Lower leg skin (tissue), 4 donors: ENCODE data around the gene OR2V2. TPM values are rescaled to one million over a fixed set of nuclear protein-coding genes. Genes with fewer than 3 reads are reported as not detected.
A peak's percentile ranks its signal among the peaks of the same experiment; 100 is the strongest.

Experiments used
- DNase-seq, 2 donors: peaks; one replicate each; pipeline ENCODE4 v3.0.0-alpha.2; 2019; ENCODE audit warnings: low spot score in 2 of 2
- H3K4me3 ChIP-seq: fragments of 200-600 bp; sonication (generic); 2 replicates; pipeline ENCODE4 v1.5.1; 2017; ENCODE audit warnings: mild to moderate bottlenecking, low read depth; ENCODE audit not compliant: poor library complexity, severe bottlenecking
- POLR2A ChIP-seq, 2 donors: fragments of 450-650 bp; IDR thresholded peaks; one replicate each; pipeline ENCODE4 v1.6.1; 2016 to 2017; ENCODE audit warnings: antibody characterized with exemption in 2 of 2, mild to moderate bottlenecking in 1 of 2, moderate library complexity in 1 of 2
- WGBS, 2 donors: methylation state at CpG; one replicate each; pipeline ENCODE4 v1.1.5; 2018; 5-methylcytosine and 5-hydroxymethylcytosine counted together
- intact Hi-C: fragments of 100-400 bp; cut with DNase I; formaldehyde crosslinking; loops from one replicate; pipeline ENCODE4 v1.15.0; 2023; ENCODE audit warnings: low total_unique reads
- total RNA-seq, 4 donors: library from RNA; depleted of rRNA; stranded (reverse); fragments of >200 nt; gene quantifications; one replicate each; pipeline ENCODE4 v1.1.0, GENCODE V29; 2016
- TF ChIP-seq, protein P1 (sequence below), 3 donors: fragments of 450-650 bp; IDR thresholded peaks; one replicate each; pipeline ENCODE4 v1.5.1; 2016; ENCODE audit warnings: antibody characterized with exemption in 3 of 3, mild to moderate bottlenecking in 3 of 3, moderate library complexity in 2 of 3

Gene OR2V2
- total RNA-seq, 4 donors from 2014 or later = not detected

DNA sequence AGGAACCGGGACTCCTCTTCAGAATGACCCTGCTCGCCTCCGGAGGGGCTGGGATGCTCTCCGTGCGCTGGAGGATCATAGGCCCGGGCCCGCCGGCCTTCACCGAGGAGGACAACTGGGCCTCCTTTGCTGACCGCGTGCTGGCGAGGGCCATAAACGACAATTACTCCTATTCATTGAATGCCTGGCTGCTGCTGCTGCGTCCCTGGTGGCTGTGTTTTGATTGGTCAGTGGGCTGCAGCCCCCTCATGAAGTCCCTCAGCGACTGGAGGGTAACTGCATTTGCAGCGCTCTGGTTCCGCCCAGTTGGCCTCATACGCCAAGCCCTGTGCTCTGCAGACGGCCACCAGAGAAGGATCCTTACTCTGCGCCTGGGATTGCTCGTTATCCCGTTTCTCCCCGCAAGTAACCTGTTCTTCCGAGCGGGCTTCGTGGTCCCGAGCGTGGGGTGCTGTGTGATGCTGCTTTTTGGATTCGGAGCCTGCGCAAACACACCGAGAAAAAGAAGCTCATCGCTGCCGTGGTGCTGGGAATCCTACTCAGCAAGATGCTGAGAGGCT is 33.0 kb upstream of the OR2V2 start:
- H3K4me3 ChIP-seq = no peak overlapping the region
- intact Hi-C loops = no loop called here
- DNase-seq = peak in 1 of 2 donors; percentile 61
- 38 to 39% methylated on average over 28 to 33 of the region's 33 CpGs for WGBS, 2 donors
- TF ChIP-seq POLR2A (IDR thresholded peaks at IDR 0.05) = no peak

DNA sequence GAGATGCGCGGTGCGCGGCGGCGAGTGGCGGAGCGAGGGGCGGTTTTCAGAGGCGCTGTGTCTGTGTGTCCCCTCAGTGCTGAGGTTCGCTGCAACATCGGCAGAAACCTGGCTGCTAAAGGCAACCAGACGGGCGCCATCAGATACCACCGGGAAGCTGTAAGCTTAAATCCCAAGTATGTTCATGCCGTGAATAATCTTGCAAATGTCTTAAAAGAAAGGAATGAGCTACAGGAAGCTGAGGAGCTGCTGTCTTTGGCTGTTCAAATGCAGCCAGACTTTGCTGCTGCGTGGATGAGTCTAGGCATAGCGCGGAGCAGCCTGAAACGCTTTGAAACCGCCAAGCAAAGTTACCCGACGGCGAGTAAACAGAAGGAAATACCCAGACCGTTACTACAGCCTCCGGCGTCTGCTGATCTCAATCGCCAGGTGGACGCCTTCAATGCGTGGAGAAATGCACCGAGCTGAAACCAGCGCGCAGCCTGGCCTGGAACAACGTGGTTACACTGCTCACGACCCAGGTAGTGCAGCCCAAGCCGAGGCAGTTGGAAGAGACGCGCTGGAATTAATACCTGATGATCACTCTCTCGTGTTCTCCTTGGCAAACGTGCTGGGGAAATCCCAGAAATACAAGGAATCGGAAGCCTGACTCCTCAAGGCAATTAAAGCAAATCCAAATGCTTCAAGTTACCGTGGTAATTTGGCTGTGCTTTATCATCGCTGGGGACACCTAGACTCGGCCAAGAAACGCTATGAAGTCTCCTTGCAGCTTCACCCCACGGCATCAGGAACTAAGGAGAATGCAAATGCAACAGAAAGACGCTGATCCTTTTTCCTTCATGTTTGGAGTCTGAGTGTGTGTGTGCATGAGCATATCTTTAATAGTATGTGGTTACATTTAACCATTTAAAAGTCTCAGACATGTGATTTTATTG is 32.3 kb upstream of the OR2V2 start:
- DNase-seq = peak in 1 of 2 donors; percentile 84
- H3K4me3 ChIP-seq = no peak overlapping the region
- TF ChIP-seq, protein P1, sequence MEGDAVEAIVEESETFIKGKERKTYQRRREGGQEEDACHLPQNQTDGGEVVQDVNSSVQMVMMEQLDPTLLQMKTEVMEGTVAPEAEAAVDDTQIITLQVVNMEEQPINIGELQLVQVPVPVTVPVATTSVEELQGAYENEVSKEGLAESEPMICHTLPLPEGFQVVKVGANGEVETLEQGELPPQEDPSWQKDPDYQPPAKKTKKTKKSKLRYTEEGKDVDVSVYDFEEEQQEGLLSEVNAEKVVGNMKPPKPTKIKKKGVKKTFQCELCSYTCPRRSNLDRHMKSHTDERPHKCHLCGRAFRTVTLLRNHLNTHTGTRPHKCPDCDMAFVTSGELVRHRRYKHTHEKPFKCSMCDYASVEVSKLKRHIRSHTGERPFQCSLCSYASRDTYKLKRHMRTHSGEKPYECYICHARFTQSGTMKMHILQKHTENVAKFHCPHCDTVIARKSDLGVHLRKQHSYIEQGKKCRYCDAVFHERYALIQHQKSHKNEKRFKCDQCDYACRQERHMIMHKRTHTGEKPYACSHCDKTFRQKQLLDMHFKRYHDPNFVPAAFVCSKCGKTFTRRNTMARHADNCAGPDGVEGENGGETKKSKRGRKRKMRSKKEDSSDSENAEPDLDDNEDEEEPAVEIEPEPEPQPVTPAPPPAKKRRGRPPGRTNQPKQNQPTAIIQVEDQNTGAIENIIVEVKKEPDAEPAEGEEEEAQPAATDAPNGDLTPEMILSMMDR (IDR thresholded peaks at IDR 0.05) = no peak
- no peak for TF ChIP-seq POLR2A (IDR thresholded peaks at IDR 0.05)
- intact Hi-C loops = no loop called here
- 3 to 5% methylated on average over 47 of the region's 47 CpGs for WGBS, 2 donors

DNA sequence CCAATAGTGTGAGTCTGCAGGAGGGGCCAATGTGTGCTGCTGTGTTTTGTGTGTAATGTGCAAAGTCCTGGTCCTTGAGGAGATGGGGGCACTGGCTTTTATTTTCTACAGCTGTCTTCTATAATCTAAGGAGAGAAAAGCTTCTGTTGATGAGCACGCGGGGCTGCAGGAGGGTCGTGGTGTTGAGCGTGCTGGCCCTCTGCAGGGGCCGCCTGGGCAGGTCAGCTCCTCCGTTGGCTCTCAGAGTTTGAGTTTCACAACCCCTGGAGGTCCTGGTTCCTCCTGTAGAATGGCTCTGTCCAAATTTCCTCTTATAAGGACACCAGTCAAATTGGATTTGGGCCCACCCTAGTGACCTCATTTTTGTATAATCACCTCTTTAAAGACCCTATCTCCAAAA is 29.0 kb upstream of the OR2V2 start:
- TF ChIP-seq POLR2A (IDR thresholded peaks at IDR 0.05) = no peak
- TF ChIP-seq, protein P1 (IDR thresholded peaks at IDR 0.05) = no peak
- peak in 1 of 2 donors; percentile 39 for DNase-seq
- H3K4me3 ChIP-seq = no peak overlapping the region
- 80 to 87% methylated on average over 6 of the region's 6 CpGs for WGBS, 2 donors
- intact Hi-C loops = no loop called here

DNA sequence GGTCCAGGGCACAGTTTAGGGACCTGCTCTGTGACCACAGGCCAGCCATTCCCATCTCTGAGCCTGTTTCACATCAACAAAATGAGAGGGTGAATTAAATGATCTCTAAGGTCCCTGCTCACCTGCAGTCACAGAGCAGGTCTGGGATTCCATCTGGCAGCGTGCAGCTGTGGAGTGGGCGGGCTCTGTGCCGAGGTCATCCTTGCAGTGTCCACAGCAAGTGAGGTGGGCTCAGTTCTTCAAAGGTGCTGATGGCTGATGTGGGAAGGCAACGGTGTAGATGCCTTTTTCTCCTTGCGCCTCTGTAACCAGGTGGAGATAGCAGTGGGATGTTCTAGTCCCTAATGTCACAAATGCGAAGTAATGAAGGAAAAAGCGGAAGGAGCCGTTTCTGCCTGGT is 28.3 kb upstream of the OR2V2 start:
- 84 to 86% methylated on average over 8 of the region's 8 CpGs for WGBS, 2 donors
- intact Hi-C loops = no loop called here
- peak in 1 of 2 donors; percentile 60 for DNase-seq
- TF ChIP-seq POLR2A (IDR thresholded peaks at IDR 0.05) = no peak
- TF ChIP-seq, protein P1 (IDR thresholded peaks at IDR 0.05) = no peak
- H3K4me3 ChIP-seq = no peak overlapping the region

DNA sequence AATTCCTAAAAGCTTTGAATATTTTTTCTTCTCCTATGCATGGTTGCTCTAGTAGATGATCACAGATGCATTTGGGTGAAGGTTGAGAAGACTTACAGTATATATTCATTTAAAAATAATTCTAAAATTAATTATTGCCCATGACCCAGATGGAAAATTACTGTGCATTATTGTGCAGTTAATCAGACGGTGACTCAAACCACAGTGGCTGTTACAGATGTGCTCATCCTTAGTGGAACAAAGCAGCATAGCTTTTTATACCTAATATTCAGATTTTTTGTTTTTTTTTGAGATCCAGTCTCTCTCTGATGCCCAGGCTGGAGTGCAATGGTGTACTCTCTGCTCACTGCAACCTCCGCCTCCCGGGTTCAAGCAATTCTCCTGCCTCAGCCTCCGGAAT is 27.1 kb upstream of the OR2V2 start:
- intact Hi-C loops = no loop called here
- WGBS, 2 donors = 82 to 84% methylated on average over 4 of the region's 4 CpGs

DNA sequence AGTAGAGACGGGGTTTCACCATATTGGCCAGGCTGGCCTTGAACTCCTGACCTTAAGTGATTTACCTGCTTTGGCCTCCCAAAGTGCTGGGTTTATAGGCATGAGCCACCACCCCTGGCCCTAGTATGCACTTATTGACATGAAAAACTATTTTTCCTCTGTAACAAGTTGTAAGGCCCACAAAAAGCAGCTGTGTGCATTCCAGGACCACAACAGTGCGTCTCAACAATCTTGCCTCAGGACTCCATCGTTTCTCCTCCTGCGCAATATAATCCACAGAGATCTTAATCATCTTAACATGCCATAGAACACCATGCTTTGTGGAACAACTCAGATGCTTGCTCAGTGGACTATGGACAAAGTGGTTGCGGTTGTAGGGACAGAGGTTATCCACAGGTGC is 26.6 kb upstream of the OR2V2 start:
- 88 to 90% methylated on average over 5 of the region's 5 CpGs for WGBS, 2 donors
- intact Hi-C loops = no loop called here
- TF ChIP-seq POLR2A (IDR thresholded peaks at IDR 0.05) = no peak
- TF ChIP-seq, protein P1 (IDR thresholded peaks at IDR 0.05) = no peak

More for the DNA sequence above, 27.1 kb upstream of the OR2V2 start:
- no peak for TF ChIP-seq POLR2A (IDR thresholded peaks at IDR 0.05)
- no peak overlapping the region for H3K4me3 ChIP-seq
- DNase-seq = no peak

More for the DNA sequence above, 26.6 kb upstream of the OR2V2 start:
- DNase-seq = no peak
- no peak overlapping the region for H3K4me3 ChIP-seq
